ENCODE results near the gene TSEN2.
"Not testable (repeated sequence)": the region's sequence is repeated elsewhere in the genome, so short reads cannot be mapped to it uniquely, and the experiment has no call there.

The TSEN2 gene

GRCh38 chr3:12452361-12453330, 31.6 kb upstream of the TSEN2 start:
- DNase-seq, result peak; percentile 29

- peak; percentile 70 for DNase-seq
Observed at GRCh38 chr3:12454076-12454815, 30.0 kb upstream of the TSEN2 start.

GRCh38 chr3:12454816-12455121, 29.5 kb upstream of the TSEN2 start:
- DNase-seq, result no peak

- DNase-seq, result no peak
Observed at GRCh38 chr3:12455740-12456139, 28.5 kb upstream of the TSEN2 start.

GRCh38 chr3:12456441-12456840, 27.8 kb upstream of the TSEN2 start:
- no peak for DNase-seq

- DNase-seq, result not testable (repeated sequence)
Observed at GRCh38 chr3:12457380-12457779, 26.9 kb upstream of the TSEN2 start.

- peak; percentile 98 for DNase-seq
Observed at GRCh38 chr3:12458901-12459300, 25.4 kb upstream of the TSEN2 start.

GRCh38 chr3:12460127-12460526, 24.2 kb upstream of the TSEN2 start:
- DNase-seq, result no peak

- no peak for DNase-seq
Observed at GRCh38 chr3:12461097-12461649, 23.1 kb upstream of the TSEN2 start.

- DNase-seq, result peak; percentile 83
Observed at GRCh38 chr3:12462159-12462947, 21.9 kb upstream of the TSEN2 start.

GRCh38 chr3:12463686-12464085, 20.6 kb upstream of the TSEN2 start:
- DNase-seq, result no peak

GRCh38 chr3:12464181-12464580, 20.1 kb upstream of the TSEN2 start:
- no peak for DNase-seq

GRCh38 chr3:12465151-12465835, 19.0 kb upstream of the TSEN2 start:
- no peak for DNase-seq

GRCh38 chr3:12465836-12466225, 18.4 kb upstream of the TSEN2 start:
- no peak for DNase-seq

GRCh38 chr3:12467746-12468145, 16.5 kb upstream of the TSEN2 start:
- no peak for DNase-seq

- no peak for DNase-seq
Observed at GRCh38 chr3:12468276-12468675, 16.0 kb upstream of the TSEN2 start.

GRCh38 chr3:12468757-12469156, 15.5 kb upstream of the TSEN2 start:
- DNase-seq, result no peak

GRCh38 chr3:12469222-12469621, 15.1 kb upstream of the TSEN2 start:
- not testable (repeated sequence) for DNase-seq

- DNase-seq, result no peak
Observed at GRCh38 chr3:12470111-12470510, 14.2 kb upstream of the TSEN2 start.

- DNase-seq, result no peak
Observed at GRCh38 chr3:12470680-12471079, 13.6 kb upstream of the TSEN2 start.

- DNase-seq, result no peak
Observed at GRCh38 chr3:12471241-12471640, 13.0 kb upstream of the TSEN2 start.

GRCh38 chr3:12472000-12472610, 12.2 kb upstream of the TSEN2 start:
- no peak for DNase-seq
